Measurements from ENCODE around the gene NUP54. TPM values are rescaled to one million over a fixed set of nuclear protein-coding genes. Genes with fewer than 3 reads are reported as not detected.

The NUP54 gene
- total and polyA plus RNA-seq, 8 donors = 9.3 to 87.6 (median 17.9) TPM

GRCh38 chr4:76166480-76166879 lies 18.3 kb upstream of the NUP54 start:
- TF ChIP-seq CTCF (IDR thresholded peaks at IDR 0.05) (no peak), POLR2A (IDR thresholded peaks at IDR 0.05) (no peak), EP300 (IDR thresholded peaks at IDR 0.05) (no peak), POLR2AphosphoS5 (IDR thresholded peaks at IDR 0.05) (no peak)
- Histone ChIP-seq H3K36me3 (peaks cover 64 to 100% (median 99%) of the 10 kb centered on the region in 4 donors), H3K27ac (no peak overlapping the region), H3K4me3 (no peak overlapping the region), H3K4me1 (no peaks in the 10 kb centered on the region), H3K27me3 (no peaks in the 10 kb centered on the region), H3K9me3 (no peaks in the 10 kb centered on the region)
- WGBS, 5 donors = 89 to 97% (median 92%) methylated on average over 3 of the region's 3 CpGs
- intact Hi-C loops (cut with DNase I; ENCODE audit: low total_unique reads) = no loop called here
- DNase-seq = no peak

GRCh38 chr4:76160355-76160754 lies 12.2 kb upstream of the NUP54 start:
- intact Hi-C loops (cut with DNase I; ENCODE audit: low total_unique reads) = no loop called here
- Histone ChIP-seq H3K27me3 (no peaks in the 10 kb centered on the region), H3K36me3 (peaks cover 40 to 76% (median 74%) of the 10 kb centered on the region in 4 donors), H3K27ac (no peak overlapping the region), H3K4me3 (no peak overlapping the region), H3K9me3 (no peaks in the 10 kb centered on the region), H3K4me1 (peaks cover 0 to 5% (median 0%) of the 10 kb centered on the region in 4 donors)
- WGBS, 5 donors = 32 to 60% (median 51%) methylated on average over 2 of the region's 2 CpGs
- TF ChIP-seq EP300 (IDR thresholded peaks at IDR 0.05) (no peak), CTCF (IDR thresholded peaks at IDR 0.05) (no peak), POLR2A (IDR thresholded peaks at IDR 0.05) (no peak), POLR2AphosphoS5 (IDR thresholded peaks at IDR 0.05) (no peak)
- DNase-seq = no peak

- Histone ChIP-seq H3K27me3 (no peaks in the 10 kb centered on the region), H3K4me1 (peaks cover 0 to 5% (median 0%) of the 10 kb centered on the region in 4 donors), H3K27ac (no peak overlapping the region), H3K36me3 (peaks cover 9 to 40% (median 36%) of the 10 kb centered on the region in 4 donors), H3K4me3 (no peak overlapping the region), H3K9me3 (no peaks in the 10 kb centered on the region)
- 4 to 17% (median 10%) methylated on average over 2 of the region's 2 CpGs for WGBS, 5 donors
- TF ChIP-seq CTCF (IDR thresholded peaks at IDR 0.05) (no peak), EP300 (IDR thresholded peaks at IDR 0.05) (no peak), POLR2A (IDR thresholded peaks at IDR 0.05) (no peak), POLR2AphosphoS5 (IDR thresholded peaks at IDR 0.05) (no peak)
- intact Hi-C loops (cut with DNase I; ENCODE audit: low total_unique reads) = no loop called here
- DNase-seq = peak in 1 of 2 donors; percentile 16
Measured at GRCh38 chr4:76156635-76157034, 8.4 kb upstream of the NUP54 start.

GRCh38 chr4:76155979-76156378 lies 7.8 kb upstream of the NUP54 start:
- no peak for TF ChIP-seq POLR2AphosphoS5 (IDR thresholded peaks at IDR 0.05)
- no peak for TF ChIP-seq CTCF (IDR thresholded peaks at IDR 0.05)
- Histone ChIP-seq H3K4me1 (peaks cover 0 to 5% (median 0%) of the 10 kb centered on the region in 4 donors), H3K36me3 (peaks cover 5 to 33% (median 30%) of the 10 kb centered on the region in 4 donors), H3K27me3 (no peaks in the 10 kb centered on the region), H3K27ac (no peak overlapping the region), H3K4me3 (no peak overlapping the region), H3K9me3 (no peaks in the 10 kb centered on the region)
- intact Hi-C loops (cut with DNase I; ENCODE audit: low total_unique reads) = no loop called here
- 76 to 96% (median 91%) methylated on average over 3 of the region's 3 CpGs for WGBS, 5 donors
- no peak for DNase-seq
